H9 (cell line): ENCODE data around the gene MMP10. TPM values are rescaled to one million over a fixed set of nuclear protein-coding genes. Genes with fewer than 3 reads are reported as not detected.

Source experiments
- DNase-seq: peaks from one replicate; pipeline ENCODE4 v3.0.0-alpha.2; 2017
- H2AFZ ChIP-seq: one replicate; pipeline ENCODE4 v1.6.1; 2013; ENCODE audit warnings: mild to moderate bottlenecking, low read length, control low read depth, moderate library complexity
- H2AK5ac ChIP-seq: 2 replicates; pipeline ENCODE4 v1.6.1; 2013; ENCODE audit warnings: low read length, control low read depth, mixed read lengths; ENCODE audit not compliant: insufficient read length
- H2BK120ac ChIP-seq: one replicate; pipeline ENCODE4 v1.6.1; 2013; ENCODE audit warnings: low read depth, mild to moderate bottlenecking, low read length, control low read depth, inconsistent platforms; ENCODE audit not compliant: poor library complexity, severe bottlenecking
- H2BK12ac ChIP-seq: 2 replicates; pipeline ENCODE4 v1.6.1; 2013; ENCODE audit warnings: low read length, control low read depth, mixed read lengths, low read depth; ENCODE audit not compliant: insufficient read length
- H2BK15ac ChIP-seq: 2 replicates; pipeline ENCODE4 v1.6.1; 2013; ENCODE audit warnings: low read depth, low read length, control low read depth
- H2BK20ac ChIP-seq: one replicate; pipeline ENCODE4 v1.6.1; 2013; ENCODE audit warnings: low read depth, mild to moderate bottlenecking, low read length, control low read depth, inconsistent platforms; ENCODE audit not compliant: poor library complexity, severe bottlenecking
- H2BK5ac ChIP-seq: 2 replicates; pipeline ENCODE4 v1.6.1; 2013; ENCODE audit warnings: low read length, control low read depth, mixed read lengths; ENCODE audit not compliant: insufficient read length
- H3K14ac ChIP-seq: 2 replicates; pipeline ENCODE4 v1.6.1; 2013; ENCODE audit warnings: low read length, control low read depth; ENCODE audit not compliant: insufficient read depth
- H3K18ac ChIP-seq: 2 replicates; pipeline ENCODE4 v1.6.1; 2013; ENCODE audit warnings: low read depth, mild to moderate bottlenecking, mixed read lengths, low read length, control low read depth; ENCODE audit not compliant: insufficient read length
- H3K23ac ChIP-seq: 2 replicates; pipeline ENCODE4 v1.6.1; 2013; ENCODE audit warnings: low read length, control low read depth, mixed read lengths, low read depth; ENCODE audit not compliant: insufficient read length
- H3K23me2 ChIP-seq: 2 replicates; pipeline ENCODE4 v1.6.1; 2013; ENCODE audit warnings: low read depth, mild to moderate bottlenecking, mixed read lengths, low read length, control low read depth; ENCODE audit not compliant: insufficient read length, poor library complexity, severe bottlenecking
- H3K27ac ChIP-seq: 2 replicates; pipeline ENCODE4 v1.5.1; 2013; ENCODE audit warnings: low read length, control low read depth, mixed read lengths, low read depth; ENCODE audit not compliant: insufficient read length
- H3K27me3 ChIP-seq: 2 replicates; pipeline ENCODE4 v1.6.1; 2013; ENCODE audit warnings: low read length, control low read depth, inconsistent platforms; ENCODE audit not compliant: insufficient read depth
- H3K4ac ChIP-seq: 2 replicates; pipeline ENCODE4 v1.6.1; 2013; ENCODE audit warnings: low read depth, mild to moderate bottlenecking, control low read depth, inconsistent platforms, low read length, moderate library complexity
- H3K4me1 ChIP-seq: 2 replicates; pipeline ENCODE4 v1.6.1; 2013; ENCODE audit warnings: low read length, control low read depth, inconsistent platforms; ENCODE audit not compliant: insufficient read depth
- H3K4me2 ChIP-seq: 2 replicates; pipeline ENCODE4 v1.6.1; 2013; ENCODE audit warnings: low read length, control low read depth, mixed read lengths; ENCODE audit not compliant: insufficient read length, insufficient read depth
- H3K56ac ChIP-seq: 2 replicates; pipeline ENCODE4 v1.6.1; 2013; ENCODE audit warnings: low read depth, mild to moderate bottlenecking, mixed read lengths, low read length, control low read depth; ENCODE audit not compliant: insufficient read length
- H3K79me1 ChIP-seq: 2 replicates; pipeline ENCODE4 v1.6.1; 2013; ENCODE audit warnings: low read depth, mild to moderate bottlenecking, moderate library complexity, low read length, control low read depth, inconsistent platforms; ENCODE audit not compliant: insufficient read depth, poor library complexity, severe bottlenecking
- H3K79me2 ChIP-seq: 2 replicates; pipeline ENCODE4 v1.6.1; 2013; ENCODE audit warnings: low read length, control low read depth, inconsistent platforms; ENCODE audit not compliant: insufficient read depth
- H3K9ac ChIP-seq: 2 replicates; pipeline ENCODE4 v1.6.1; 2013; ENCODE audit warnings: low read length, control low read depth, mixed read lengths; ENCODE audit not compliant: insufficient read length; ENCODE audit errors: extremely low read depth
- H3K9me3 ChIP-seq: one replicate; pipeline ENCODE4 v1.6.1; 2013; ENCODE audit warnings: low read depth, low read length, inconsistent platforms; ENCODE audit not compliant: control insufficient read depth
- H3T11ph ChIP-seq: one replicate; pipeline ENCODE4 v1.6.1; 2013; ENCODE audit warnings: mild to moderate bottlenecking, low read length, control low read depth, inconsistent platforms
- H4K20me1 ChIP-seq: one replicate; pipeline ENCODE4 v1.6.1; 2013; ENCODE audit not compliant: control insufficient read depth, insufficient read length, insufficient read depth
- H4K5ac ChIP-seq: 2 replicates; pipeline ENCODE4 v1.6.1; 2013; ENCODE audit warnings: low read depth, mild to moderate bottlenecking, mixed read lengths, low read length, control low read depth; ENCODE audit not compliant: insufficient read length
- H4K8ac ChIP-seq: replicated peaks from 2 replicates; pipeline ENCODE4 v1.6.1; 2013; ENCODE audit warnings: low read length, control low read depth, mixed read lengths, low read depth; ENCODE audit not compliant: insufficient read length
- H4K91ac ChIP-seq: 2 replicates; pipeline ENCODE4 v1.6.1; 2013; ENCODE audit warnings: low read depth, mild to moderate bottlenecking, moderate library complexity, mixed read lengths, low read length, control low read depth; ENCODE audit not compliant: insufficient read length
- H3K27ac Mint-ChIP-seq, 3 experiments: 2 replicates in 2 of 3; 3 replicates in 1 of 3; pipeline ENCODE4 v1.8.0; 2020 to 2021; ENCODE audit warnings: mixed read lengths in 3 of 3, mild to moderate bottlenecking in 1 of 3, moderate library complexity in 1 of 3
- H3K27me3 Mint-ChIP-seq: 2 replicates; pipeline ENCODE4 v1.8.0; 2021; ENCODE audit warnings: low read depth, mild to moderate bottlenecking, moderate library complexity, mixed read lengths
- H3K36me3 Mint-ChIP-seq, 3 experiments: 2 replicates in 2 of 3; 3 replicates in 1 of 3; pipeline ENCODE4 v1.8.0; 2020 to 2021; ENCODE audit warnings: low read depth in 3 of 3, mixed read lengths in 3 of 3; ENCODE audit not compliant: insufficient read depth in 1 of 3
- H3K4me1 Mint-ChIP-seq, 2 experiments: 2 replicates each; pipeline ENCODE4 v1.8.0; 2020; ENCODE audit warnings: mixed read lengths in 2 of 2
- H3K4me3 Mint-ChIP-seq, 2 experiments: 2 replicates in 1 of 2; 3 replicates in 1 of 2; pipeline ENCODE4 v1.8.0; 2020 to 2021; ENCODE audit warnings: mild to moderate bottlenecking in 2 of 2, mixed read lengths in 2 of 2, moderate library complexity in 1 of 2
- H3K9me3 Mint-ChIP-seq, 2 experiments: 2 replicates in 1 of 2; 3 replicates in 1 of 2; pipeline ENCODE4 v1.8.0; 2020; ENCODE audit warnings: mild to moderate bottlenecking in 2 of 2, mixed read lengths in 2 of 2, moderate library complexity in 1 of 2
- CTCF ChIP-seq: fragments of 200-600 bp; sonication (generic); conservative IDR thresholded peaks from 3 replicates; pipeline ENCODE4 v1.8.0; 2021; ENCODE audit warnings: antibody characterized with exemption, mild to moderate bottlenecking
- total RNA-seq: library from RNA; stranded (reverse); gene quantifications from 2 replicates; pipeline ENCODE4 v1.2.1, GENCODE V29; 2021

Gene MMP10
- total RNA-seq, 1 experiment from 2014 or later, result not detected

- no peak overlapping the region for H4K8ac ChIP-seq
- H3K9me3 ChIP-seq, result no peaks in the 10 kb centered on the region
Observed at GRCh38 chr11:102751673-102752072, 28.8 kb downstream of the MMP10 start.

More at GRCh38 chr11:102751673-102752072, 28.8 kb downstream of the MMP10 start:
- Histone ChIP-seq H2BK20ac (no peak overlapping the region), H3K4me2 (no peak overlapping the region), H4K20me1 (no peaks in the 10 kb centered on the region), H3K23me2 (no peaks in the 10 kb centered on the region), H3K4ac (no peak overlapping the region), H3K14ac (no peak overlapping the region), H3K79me2 (no peaks in the 10 kb centered on the region), H2BK5ac (no peak overlapping the region), H3K27me3 (no peaks in the 10 kb centered on the region), H3T11ph (no peak overlapping the region), H3K56ac (no peak overlapping the region), H4K5ac (no peak overlapping the region), H2BK12ac (no peak overlapping the region), H2BK15ac (no peak overlapping the region), H4K91ac (no peak overlapping the region), H2BK120ac (no peak overlapping the region), H3K23ac (no peak overlapping the region), H2AK5ac (no peak overlapping the region), H3K27ac (no peak overlapping the region), H2AFZ (no peak overlapping the region), H3K18ac (no peak overlapping the region), H3K9ac (no peak overlapping the region), H3K4me1 (peaks cover 6% of the 10 kb centered on the region; the same call in 1 of the 2 replicates), H3K79me1 (no peaks in the 10 kb centered on the region)
- no peak for TF ChIP-seq CTCF
- Mint-ChIP-seq H3K4me3 (no peak overlapping the region), H3K4me1 (peaks cover 33% of the 10 kb centered on the region in 2 experiments), H3K9me3 (peaks cover 4 to 6% of the 10 kb centered on the region in 2 experiments; a peak in 4 of 5 replicates), H3K27ac (peak overlapping the region in 2 of 3 experiments; percentile 71 to 86; a peak in 4 of 7 replicates), H3K36me3 (peaks cover 2 to 8% (median 7%) of the 10 kb centered on the region in 3 experiments; a peak in 5 of 7 replicates), H3K27me3 (no peaks in the 10 kb centered on the region)
- no peak for DNase-seq
